Endodermal cell (in vitro differentiated cells): ENCODE data around the gene ATRN. TPM values are rescaled to one million over a fixed set of nuclear protein-coding genes. Genes with fewer than 3 reads are reported as not detected.

Experiments
- DNase-seq: peaks from one replicate; pipeline ENCODE4 v3.0.0-alpha.2; 2017
- H3K27ac ChIP-seq: 2 replicates; pipeline ENCODE4 v1.5.1; 2013; ENCODE audit warnings: mild to moderate bottlenecking, low read depth, low read length, moderate library complexity
- H3K27me3 ChIP-seq: 2 replicates; pipeline ENCODE4 v1.6.1; 2013; ENCODE audit warnings: mild to moderate bottlenecking, low read length, moderate library complexity; ENCODE audit not compliant: insufficient read depth, control insufficient read depth, poor library complexity, severe bottlenecking
- H3K36me3 ChIP-seq: 2 replicates; pipeline ENCODE4 v1.7.0; 2013; ENCODE audit warnings: mild to moderate bottlenecking, low read length, moderate library complexity; ENCODE audit not compliant: control insufficient read depth, insufficient read depth
- H3K4me1 ChIP-seq: one replicate; pipeline ENCODE4 v1.7.0; 2013; ENCODE audit warnings: low read length; ENCODE audit not compliant: control insufficient read depth, insufficient read depth
- H3K4me3 ChIP-seq: 2 replicates; pipeline ENCODE4 v1.5.1; 2013; ENCODE audit warnings: mild to moderate bottlenecking, low read length, moderate library complexity
- H3K9ac ChIP-seq: 2 replicates; pipeline ENCODE4 v1.6.1; 2013; ENCODE audit warnings: mild to moderate bottlenecking, low read length, moderate library complexity; ENCODE audit not compliant: poor library complexity, severe bottlenecking; ENCODE audit errors: extremely low read depth
- H3K9me3 ChIP-seq: 2 replicates; pipeline ENCODE4 v1.6.1; 2013; ENCODE audit warnings: mild to moderate bottlenecking, low read length, moderate library complexity; ENCODE audit not compliant: control insufficient read depth
- H3K27ac Mint-ChIP-seq: 2 replicates; pipeline ENCODE4 v1.8.0; 2020; ENCODE audit warnings: mixed read lengths
- H3K27me3 Mint-ChIP-seq: 2 replicates; pipeline ENCODE4 v1.8.0; 2021; ENCODE audit warnings: mild to moderate bottlenecking, mixed read lengths; ENCODE audit not compliant: insufficient read depth
- H3K36me3 Mint-ChIP-seq: 2 replicates; pipeline ENCODE4 v1.8.0; 2020; ENCODE audit warnings: low read depth, mixed read lengths
- H3K4me1 Mint-ChIP-seq: 2 replicates; pipeline ENCODE4 v1.8.0; 2020; ENCODE audit warnings: mixed read lengths
- H3K4me3 Mint-ChIP-seq: 2 replicates; pipeline ENCODE4 v1.8.0; 2020; ENCODE audit warnings: mild to moderate bottlenecking, moderate library complexity, mixed read lengths
- H3K9me3 Mint-ChIP-seq: 2 replicates; pipeline ENCODE4 v1.8.0; 2020; ENCODE audit warnings: mild to moderate bottlenecking, mixed read lengths
- WGBS, 2 experiments: methylation state at CpG; one replicate each; pipeline versions ENCODE4 v1.1.5 to v1.1.7; 2013; ENCODE audit warnings: missing lambda C conversion rate in 2 of 2, mixed read lengths in 1 of 2; ENCODE audit not compliant: insufficient coverage in 1 of 2, insufficient read length in 1 of 2; 5-methylcytosine and 5-hydroxymethylcytosine counted together
- total RNA-seq, 2 donors: library from RNA; stranded (reverse); fragmentation: NEBNext Ultra II Directional in 1 of 2; extraction: Animal tissue kit (Norgen Biotek cat#: 25700) in 1 of 2; gene quantifications; 2 replicates in 1 of 2; 3 replicates in 1 of 2; pipeline ENCODE4 v1.2.1, GENCODE V29; 2021
- TF ChIP-seq, protein P1 (sequence below): fragments of 200-600 bp; sonication (generic); conservative IDR thresholded peaks from 2 replicates; pipeline ENCODE4 v1.5.0; 2021; ENCODE audit warnings: antibody characterized with exemption, mild to moderate bottlenecking

Gene ATRN
- total RNA-seq, 2 donors from 2014 or later = 27.4 to 31.2 TPM

- Mint-ChIP-seq H3K36me3 (peaks cover 10% of the 10 kb centered on the region), H3K27ac (no peak overlapping the region), H3K4me3 (no peak overlapping the region), H3K9me3 (no peaks in the 10 kb centered on the region), H3K27me3 (no peaks in the 10 kb centered on the region), H3K4me1 (no peaks in the 10 kb centered on the region)
- Histone ChIP-seq H3K4me3 (no peak overlapping the region), H3K9me3 (no peaks in the 10 kb centered on the region), H3K4me1 (no peaks in the 10 kb centered on the region), H3K27me3 (no peaks in the 10 kb centered on the region), H3K36me3 (peaks cover 5% of the 10 kb centered on the region), H3K27ac (no peak overlapping the region), H3K9ac (no peak overlapping the region)
- no peak for DNase-seq
- WGBS, 2 experiments = 53 to 57% methylated on average over 3 of the region's 3 CpGs
- TF ChIP-seq, protein P1, sequence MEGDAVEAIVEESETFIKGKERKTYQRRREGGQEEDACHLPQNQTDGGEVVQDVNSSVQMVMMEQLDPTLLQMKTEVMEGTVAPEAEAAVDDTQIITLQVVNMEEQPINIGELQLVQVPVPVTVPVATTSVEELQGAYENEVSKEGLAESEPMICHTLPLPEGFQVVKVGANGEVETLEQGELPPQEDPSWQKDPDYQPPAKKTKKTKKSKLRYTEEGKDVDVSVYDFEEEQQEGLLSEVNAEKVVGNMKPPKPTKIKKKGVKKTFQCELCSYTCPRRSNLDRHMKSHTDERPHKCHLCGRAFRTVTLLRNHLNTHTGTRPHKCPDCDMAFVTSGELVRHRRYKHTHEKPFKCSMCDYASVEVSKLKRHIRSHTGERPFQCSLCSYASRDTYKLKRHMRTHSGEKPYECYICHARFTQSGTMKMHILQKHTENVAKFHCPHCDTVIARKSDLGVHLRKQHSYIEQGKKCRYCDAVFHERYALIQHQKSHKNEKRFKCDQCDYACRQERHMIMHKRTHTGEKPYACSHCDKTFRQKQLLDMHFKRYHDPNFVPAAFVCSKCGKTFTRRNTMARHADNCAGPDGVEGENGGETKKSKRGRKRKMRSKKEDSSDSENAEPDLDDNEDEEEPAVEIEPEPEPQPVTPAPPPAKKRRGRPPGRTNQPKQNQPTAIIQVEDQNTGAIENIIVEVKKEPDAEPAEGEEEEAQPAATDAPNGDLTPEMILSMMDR = no peak
These were observed 82.8 kb downstream of the ATRN start for GRCh38 chr20:3553663-3554062.

GRCh38 chr20:3557237-3557785 is 86.5 kb downstream of the ATRN start:
- H3K27ac Mint-ChIP-seq = no peak overlapping the region
- DNase-seq = no peak
- 86 to 100% methylated on average over 2 to 3 of the region's 3 CpGs for WGBS, 2 experiments
- Histone ChIP-seq H3K4me3 (no peak overlapping the region), H3K36me3 (no peaks in the 10 kb centered on the region), H3K9me3 (no peaks in the 10 kb centered on the region), H3K27me3 (no peaks in the 10 kb centered on the region), H3K27ac (no peak overlapping the region), H3K9ac (no peak overlapping the region), H3K4me1 (no peaks in the 10 kb centered on the region)
- TF ChIP-seq, protein P1 = no peak
- H3K36me3 Mint-ChIP-seq = peaks cover 23% of the 10 kb centered on the region
- no peaks in the 10 kb centered on the region for H3K4me1 Mint-ChIP-seq
- H3K4me3 Mint-ChIP-seq = no peak overlapping the region
- no peaks in the 10 kb centered on the region for H3K9me3 Mint-ChIP-seq
- H3K27me3 Mint-ChIP-seq = no peaks in the 10 kb centered on the region

- peaks cover 5% of the 10 kb centered on the region for H3K36me3 ChIP-seq
- H3K4me3 ChIP-seq = no peak overlapping the region
- no peak overlapping the region for H3K9ac ChIP-seq
- no peaks in the 10 kb centered on the region for H3K4me1 Mint-ChIP-seq
- H3K4me3 Mint-ChIP-seq = no peak overlapping the region
- no peaks in the 10 kb centered on the region for H3K27me3 ChIP-seq
- 88 to 100% methylated on average over 1 of the region's 1 CpG for WGBS, 2 experiments
- DNase-seq = no peak
- H3K36me3 Mint-ChIP-seq = peaks cover 18% of the 10 kb centered on the region
- H3K4me1 ChIP-seq = no peaks in the 10 kb centered on the region
- no peaks in the 10 kb centered on the region for H3K9me3 ChIP-seq
- no peaks in the 10 kb centered on the region for H3K27me3 Mint-ChIP-seq
- H3K9me3 Mint-ChIP-seq = no peaks in the 10 kb centered on the region
- H3K27ac ChIP-seq = no peak overlapping the region
- H3K27ac Mint-ChIP-seq = no peak overlapping the region
- TF ChIP-seq, protein P1 = no peak
These were observed 88.4 kb downstream of the ATRN start for GRCh38 chr20:3559231-3559630.
